ENCODE results near the gene MFGE8.

The MFGE8 gene

GRCh38 chr15:88913017-88913849, at the start of gene MFGE8:
Gene MFGE8 (minus strand): TSS chr15:88913379. CDS start chr15:88913319, 60 bp downstream.
- peak within 1 kb of the TSS; percentile 82 for H3K4me3 ChIP-seq (ENCODE audit: low read depth, low read length)
- TF ChIP-seq CTCF (conservative IDR thresholded peaks at IDR 0.05; ENCODE audit: low read depth, low read length), result no peak
- DNase-seq (ENCODE audit: low read depth), result peak; percentile 74

- no peak for TF ChIP-seq CTCF (conservative IDR thresholded peaks at IDR 0.05; ENCODE audit: low read depth, low read length)
- H3K4me3 ChIP-seq (ENCODE audit: low read depth, low read length), result no peak overlapping the region
- DNase-seq (ENCODE audit: low read depth), result no peak
Measured at GRCh38 chr15:88959445-88959844, 46.3 kb upstream of the MFGE8 start.

- no peak for DNase-seq (ENCODE audit: low read depth)
- no peak for TF ChIP-seq CTCF (conservative IDR thresholded peaks at IDR 0.05; ENCODE audit: low read depth, low read length)
Measured at GRCh38 chr15:88956906-88957305, 43.7 kb upstream of the MFGE8 start.

GRCh38 chr15:88956263-88956662, 43.1 kb upstream of the MFGE8 start:
- no peak for DNase-seq (ENCODE audit: low read depth)
- no peak for TF ChIP-seq CTCF (conservative IDR thresholded peaks at IDR 0.05; ENCODE audit: low read depth, low read length)
- H3K4me3 ChIP-seq (ENCODE audit: low read depth, low read length), result no peak overlapping the region

More at GRCh38 chr15:88956906-88957305, 43.7 kb upstream of the MFGE8 start:
- H3K4me3 ChIP-seq (ENCODE audit: low read depth, low read length), result no peak overlapping the region

GRCh38 chr15:88954431-88955277, 41.5 kb upstream of the MFGE8 start:
- DNase-seq (ENCODE audit: low read depth), result peak; percentile 81
- no peak overlapping the region for H3K4me3 ChIP-seq (ENCODE audit: low read depth, low read length)
- no peak for TF ChIP-seq CTCF (conservative IDR thresholded peaks at IDR 0.05; ENCODE audit: low read depth, low read length)

GRCh38 chr15:88950600-88951160, 37.5 kb upstream of the MFGE8 start:
- TF ChIP-seq CTCF (conservative IDR thresholded peaks at IDR 0.05; ENCODE audit: low read depth, low read length), result no peak
- H3K4me3 ChIP-seq (ENCODE audit: low read depth, low read length), result no peak overlapping the region
- no peak for DNase-seq (ENCODE audit: low read depth)
